HG03280 (cell line): ENCODE measurements around the gene KRTAP1-4.
"Not testable (repeated sequence)": the region's sequence is repeated elsewhere in the genome, so short reads cannot be mapped to it uniquely, and the experiment has no call there.

Source experiments
- ATAC-seq: cut with Tn5 transposase; IDR thresholded peaks from one replicate; pipeline ENCODE4 v1.9.1; 2021; ENCODE audit warnings: mild to moderate bottlenecking, moderate library complexity; ENCODE audit not compliant: unreplicated experiment

The KRTAP1-4 gene

DNA sequence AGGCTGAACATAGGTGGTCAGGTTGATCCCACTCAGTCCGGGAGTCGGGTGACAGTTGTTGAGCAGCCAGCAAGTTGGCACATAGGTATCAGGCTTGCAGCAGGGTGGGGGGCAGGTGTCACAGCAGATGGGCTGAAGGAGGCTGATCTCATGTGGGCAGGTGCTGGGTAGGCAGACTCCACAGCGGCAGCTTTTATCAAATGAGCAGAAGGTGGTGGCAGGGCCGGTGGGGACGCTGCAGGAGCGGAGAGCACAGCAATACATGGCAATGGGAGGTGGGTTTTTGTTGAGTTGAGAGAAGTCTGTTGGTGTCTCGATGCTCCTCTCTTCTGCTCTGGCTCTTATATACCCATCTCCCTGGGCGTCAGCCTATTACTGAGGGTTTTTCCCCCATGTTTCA lies 21.2 kb downstream of the KRTAP1-4 start, which contains the start of gene KRTAP3-1:
TSS of gene KRTAP3-1 (minus strand) at position 318 of the 400 bp plus-strand sequence. CDS start at position 264, 54 bp downstream.
- ATAC-seq: no peak

DNA sequence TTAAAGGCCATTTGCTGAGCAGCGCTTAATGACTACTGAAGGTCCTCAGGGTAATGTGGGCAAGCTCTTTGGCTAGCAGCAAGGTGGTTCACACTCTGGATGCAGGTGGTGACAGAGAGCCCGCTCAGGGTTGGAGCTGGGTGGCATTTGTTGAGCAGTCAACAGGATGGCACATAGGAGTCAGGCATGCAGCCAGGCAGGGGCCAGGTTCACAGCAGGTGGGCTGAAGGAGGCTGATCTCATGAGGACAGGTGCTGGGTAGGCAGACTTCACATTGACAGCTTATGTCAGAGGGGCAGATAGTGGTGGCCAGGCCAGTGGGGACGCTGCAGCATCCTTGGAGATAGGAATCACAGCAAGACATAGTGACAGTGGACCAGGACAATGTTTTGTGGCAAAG lies 25.6 kb downstream of the KRTAP1-4 start:
- no peak for ATAC-seq

DNA sequence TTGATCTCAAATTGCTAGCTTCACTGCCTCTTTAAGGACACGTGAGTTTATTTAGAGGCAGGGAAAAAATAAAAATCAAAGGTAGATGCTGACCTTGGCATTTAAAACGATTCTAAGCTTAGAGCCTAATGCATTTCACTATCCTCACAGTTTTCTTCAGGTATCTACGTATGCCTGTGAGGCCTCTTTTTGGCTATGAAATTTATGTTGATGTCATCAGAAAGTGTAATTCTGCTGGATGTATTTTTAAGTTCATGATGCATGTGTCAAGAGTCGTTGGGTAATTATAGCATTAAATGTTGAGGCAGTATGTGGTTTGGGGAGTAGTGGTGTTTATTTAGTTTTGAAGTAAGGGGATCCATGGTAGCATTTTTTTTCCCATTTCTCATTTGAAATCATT lies 26.1 kb downstream of the KRTAP1-4 start:
- no peak for ATAC-seq

DNA sequence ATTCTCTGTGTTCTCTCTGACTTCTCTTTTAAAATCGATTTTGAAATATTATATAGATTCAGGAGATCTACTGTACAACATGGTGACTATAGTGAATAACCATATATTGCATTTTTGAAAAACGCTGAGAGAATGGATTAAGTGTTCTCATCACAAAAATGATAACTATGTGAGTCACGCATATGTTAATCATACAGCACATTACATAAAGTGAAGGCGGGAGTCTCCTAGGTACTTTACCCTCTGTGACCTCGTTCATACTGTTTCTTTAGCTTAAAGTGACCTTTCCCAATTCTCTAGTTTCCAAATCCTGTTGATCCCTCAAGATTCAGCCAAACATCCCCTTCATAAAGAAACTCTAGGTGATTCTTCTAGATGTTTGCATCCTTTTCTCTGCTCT lies 27.2 kb downstream of the KRTAP1-4 start:
- ATAC-seq: no peak

DNA sequence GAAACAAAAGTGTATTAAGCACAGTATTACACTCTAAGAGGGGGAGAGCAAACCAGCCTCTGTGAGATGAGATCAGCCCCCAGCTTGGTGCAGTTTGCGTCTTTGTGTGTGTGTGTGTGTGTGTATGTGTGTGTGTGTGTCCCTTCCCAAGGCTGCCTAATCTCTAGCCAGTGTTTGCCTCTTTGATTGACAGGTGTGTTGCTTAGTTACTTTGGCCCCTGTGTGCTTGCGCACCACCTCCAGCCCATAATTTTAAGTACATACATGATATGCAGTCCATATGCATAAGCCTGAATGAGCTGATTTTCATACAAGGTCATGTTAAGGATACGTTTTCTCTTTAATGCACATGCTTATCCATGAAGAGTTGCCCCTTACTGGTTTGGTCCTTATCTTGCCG lies 28.2 kb downstream of the KRTAP1-4 start:
- ATAC-seq: no peak

DNA sequence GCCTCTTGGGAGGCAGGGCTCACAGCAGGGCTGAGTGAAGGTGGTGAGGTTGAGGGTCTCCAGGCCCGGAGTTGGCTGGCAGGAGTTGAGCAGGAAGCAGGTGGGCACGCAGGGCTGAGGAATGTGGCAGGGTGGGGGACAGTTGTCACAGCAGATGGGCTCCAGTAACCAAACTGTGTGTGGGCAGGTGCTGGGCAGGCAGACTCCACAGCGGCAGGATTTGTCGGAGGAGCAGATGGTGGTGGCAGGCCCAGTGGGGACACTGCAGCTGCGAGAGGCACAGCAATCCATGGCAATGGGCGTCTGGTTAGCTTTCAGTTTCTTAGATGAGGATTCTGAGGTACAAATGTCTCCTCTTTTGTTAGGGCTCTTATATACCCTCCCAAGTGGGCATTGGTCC lies 30.4 kb downstream of the KRTAP1-4 start, which contains the start of gene KRTAP3-2:
TSS of gene KRTAP3-2 (minus strand) at position 344 of the 400 bp plus-strand sequence. CDS start at position 291, 53 bp downstream.
- ATAC-seq: not testable (repeated sequence)

DNA sequence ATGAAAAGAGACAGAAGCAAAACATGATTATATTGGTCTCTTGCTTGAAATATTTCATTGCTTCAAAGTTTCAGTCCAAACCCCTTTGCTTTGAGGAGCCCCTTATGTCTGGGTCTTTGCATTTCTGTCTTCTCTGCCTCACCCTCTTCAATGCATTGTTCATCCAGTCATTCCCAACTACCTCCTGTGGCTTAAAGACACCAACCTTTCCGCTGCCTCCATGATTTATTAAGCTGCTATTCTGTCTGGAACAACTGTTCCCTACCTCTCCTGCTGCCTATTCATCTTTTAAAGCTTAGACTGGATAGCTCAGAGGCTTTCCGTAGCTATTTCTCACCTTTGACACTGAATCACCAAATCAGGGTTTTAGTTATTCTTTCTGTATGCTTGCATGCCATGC lies 32.6 kb downstream of the KRTAP1-4 start:
- no peak for ATAC-seq

DNA sequence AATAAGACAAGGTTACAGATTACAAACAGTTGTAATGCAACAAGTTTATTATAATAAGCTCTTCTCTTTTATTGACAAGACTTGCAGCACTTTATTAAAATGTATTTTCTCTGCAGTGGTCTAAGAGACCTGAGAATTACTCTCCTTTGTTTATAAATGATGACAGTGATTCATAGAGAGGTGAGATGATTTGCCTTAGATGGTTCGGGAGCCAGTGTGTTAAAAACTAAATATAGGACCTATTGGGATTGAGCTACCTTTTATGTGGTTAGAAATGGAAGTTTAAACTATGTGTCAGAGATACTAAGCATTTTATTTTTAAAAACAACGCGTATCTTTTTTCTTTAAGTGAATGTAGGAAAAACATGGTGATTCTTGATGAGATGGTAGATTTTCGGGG lies 33.2 kb downstream of the KRTAP1-4 start:
- ATAC-seq: no peak

DNA sequence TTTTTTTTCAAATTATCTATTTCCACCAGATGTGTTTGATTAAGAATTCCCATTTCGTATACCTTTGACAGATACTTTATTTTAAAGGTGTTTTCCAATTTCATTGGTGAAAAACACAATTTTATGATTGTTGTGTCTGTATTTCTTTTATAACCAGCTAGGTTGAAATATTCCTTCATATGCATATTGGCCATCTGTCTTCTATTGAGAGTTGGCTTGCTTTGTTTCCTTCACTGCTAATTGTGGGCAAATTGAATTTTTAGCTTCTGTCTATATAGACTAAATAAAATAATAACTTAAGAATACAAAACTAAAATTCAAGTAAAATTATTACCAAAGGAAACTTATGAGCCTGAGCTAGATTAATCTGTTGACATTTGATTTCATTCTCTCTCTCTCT lies 34.9 kb downstream of the KRTAP1-4 start:
- no peak for ATAC-seq

DNA sequence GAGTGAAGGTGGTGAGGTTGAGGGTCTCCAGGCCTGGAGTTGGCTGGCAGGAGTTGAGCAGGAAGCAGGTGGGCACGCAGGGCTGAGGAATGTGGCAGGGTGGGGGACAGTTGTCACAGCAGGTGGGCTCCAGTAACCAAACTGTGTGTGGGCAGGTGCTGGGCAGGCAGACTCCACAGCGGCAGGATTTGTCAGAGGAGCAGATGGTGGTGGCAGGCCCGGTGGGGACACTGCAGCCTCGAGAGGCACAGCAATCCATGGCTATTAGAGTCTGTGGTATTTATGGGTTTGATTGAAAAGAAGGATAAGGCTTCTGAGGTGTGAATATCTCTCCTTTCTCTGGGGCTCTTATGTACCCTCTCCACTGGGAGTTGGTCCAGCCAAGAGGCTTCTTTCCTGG lies 36.2 kb downstream of the KRTAP1-4 start, which contains the start of gene KRTAP3-3:
TSS of gene KRTAP3-3 (minus strand) at position 326 of the 400 bp plus-strand sequence. CDS start at position 259, 67 bp downstream.
- no peak for ATAC-seq

DNA sequence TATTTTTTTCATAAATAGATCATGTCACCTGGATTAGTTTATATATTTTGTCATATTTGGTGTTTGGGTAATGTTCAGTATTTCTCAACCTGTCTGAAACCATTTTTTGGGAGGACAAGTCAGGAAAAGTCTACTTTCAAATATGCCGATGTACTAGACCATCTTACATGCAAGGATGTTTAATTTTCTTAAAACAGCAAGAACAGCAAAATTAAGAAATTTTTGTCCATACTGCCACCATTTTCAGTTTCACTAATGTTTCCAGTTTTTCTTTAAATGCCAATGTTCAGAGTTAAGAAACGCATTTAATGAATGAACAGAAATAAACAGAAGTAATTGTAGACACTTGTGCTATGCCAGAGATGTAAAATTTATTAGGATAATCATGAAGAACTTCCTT lies 36.9 kb downstream of the KRTAP1-4 start:
- no peak for ATAC-seq

DNA sequence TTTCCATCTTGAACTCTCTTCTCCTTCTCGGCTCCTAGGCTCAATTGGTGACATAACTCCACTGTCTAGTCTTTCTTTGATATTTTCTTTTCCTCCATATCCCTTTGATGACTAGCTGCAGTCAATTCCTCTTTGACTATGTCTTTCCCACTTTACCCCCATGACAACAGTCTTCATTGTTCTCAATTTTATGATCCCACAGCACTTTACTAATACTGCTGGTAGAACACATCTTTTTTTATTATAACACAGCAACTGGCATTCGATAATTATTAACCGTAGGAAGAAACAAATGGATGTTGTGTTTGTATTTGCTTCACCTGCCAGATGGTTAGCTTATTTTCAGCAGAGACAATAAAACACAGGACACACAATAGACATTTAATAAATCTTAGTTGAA lies 37.3 kb downstream of the KRTAP1-4 start:
- no peak for ATAC-seq

DNA sequence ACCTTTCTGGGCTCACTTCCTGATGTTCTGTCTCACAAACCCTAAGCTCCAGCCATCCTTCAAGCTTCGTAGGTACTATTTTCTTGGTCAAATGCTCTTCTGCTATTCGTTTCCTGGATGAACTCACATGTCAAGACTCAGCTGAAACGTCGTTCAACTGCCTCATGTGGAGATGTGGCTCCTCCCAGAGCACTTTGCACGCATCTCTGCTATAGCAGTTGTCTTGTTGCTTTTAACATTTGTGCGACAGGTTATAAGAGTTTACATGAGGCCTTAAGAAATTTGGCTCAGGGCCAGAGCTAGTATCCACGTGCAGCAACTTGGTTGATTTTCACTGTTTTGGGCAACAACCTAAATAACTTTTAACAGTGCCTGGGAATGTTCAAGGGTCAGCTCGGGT lies 43.1 kb downstream of the KRTAP1-4 start:
- ATAC-seq: no peak

DNA sequence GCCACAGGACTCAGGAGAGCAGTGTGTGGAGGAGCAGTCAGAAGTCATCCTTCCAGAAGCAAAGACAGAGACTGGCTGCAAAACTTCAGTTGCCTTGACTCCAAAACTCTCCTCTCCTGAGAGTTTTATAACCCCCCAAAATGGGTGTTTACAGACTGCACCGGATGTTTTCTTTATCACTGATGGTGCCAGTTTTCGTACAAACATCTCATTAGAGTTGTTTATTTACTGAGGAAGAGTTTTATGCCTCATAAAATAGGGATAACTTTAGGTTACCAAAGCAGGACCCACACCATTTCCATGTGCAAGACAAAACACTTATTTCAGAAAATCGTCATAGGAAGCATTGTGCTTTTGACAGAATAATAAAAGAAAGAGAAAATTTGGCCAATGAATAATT lies 45.8 kb downstream of the KRTAP1-4 start, which contains the start of gene KRT40:
TSS of gene KRT40 (minus strand) at position 101 of the 400 bp plus-strand sequence. CDS start at position 48, 53 bp downstream.
- ATAC-seq: no peak

DNA sequence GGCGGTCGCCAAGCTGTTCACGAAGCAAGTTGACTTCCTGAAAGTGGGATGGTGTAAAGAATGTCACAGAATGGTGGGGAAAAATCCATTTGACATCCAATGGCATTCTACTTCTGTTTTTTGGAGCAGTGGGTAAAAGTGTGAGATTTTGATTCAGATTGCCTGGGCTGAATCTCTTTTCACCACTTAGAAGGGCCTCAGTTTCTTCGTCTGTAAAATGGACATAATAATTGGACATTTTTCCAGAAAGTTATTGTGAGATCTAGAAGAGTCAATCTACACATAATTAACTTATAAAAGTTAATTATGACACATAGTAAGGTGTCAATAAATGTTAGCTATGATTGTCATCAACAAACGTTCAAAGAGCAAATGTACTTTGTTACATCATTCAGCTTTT lies 48.9 kb downstream of the KRTAP1-4 start:
- ATAC-seq: no peak

DNA sequence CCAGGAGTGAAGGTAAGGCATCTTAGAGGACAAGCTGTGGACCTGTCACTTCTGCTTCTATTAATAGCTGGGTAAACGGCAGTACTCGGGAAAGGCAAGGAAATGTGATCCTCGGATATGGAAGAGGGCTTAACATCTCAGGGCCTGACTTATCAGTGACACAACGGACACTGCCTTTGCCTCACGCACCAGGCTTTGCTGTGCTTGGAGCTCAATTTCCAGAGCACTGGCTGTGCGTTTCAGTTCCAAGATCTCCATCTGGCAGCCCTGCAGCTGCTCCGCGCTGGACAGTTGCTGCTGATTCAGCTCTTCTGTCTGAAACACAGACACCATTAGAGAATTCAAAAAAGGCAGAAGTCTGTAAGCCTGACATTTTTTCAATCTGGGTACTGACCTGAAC lies 49.4 kb downstream of the KRTAP1-4 start:
- ATAC-seq: no peak

DNA sequence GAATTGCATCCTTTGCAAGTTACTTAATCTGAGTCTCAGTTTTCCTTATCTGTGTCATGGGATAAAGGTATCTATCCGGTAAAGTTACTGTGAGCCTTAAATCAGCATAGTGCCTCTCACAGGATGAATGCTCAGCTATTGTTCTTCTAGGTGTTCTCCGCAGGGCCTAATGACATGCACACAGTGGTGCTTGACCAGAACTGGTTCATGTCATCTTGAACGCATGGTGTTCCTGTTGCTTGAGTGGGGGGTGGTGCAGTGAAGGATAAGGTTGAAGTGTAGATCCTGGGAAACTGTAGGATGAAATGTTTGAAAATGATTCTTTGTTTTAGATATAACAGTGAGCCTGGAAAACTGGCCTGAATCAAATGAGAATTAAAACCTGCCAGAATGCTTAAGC lies 49.9 kb downstream of the KRTAP1-4 start:
- ATAC-seq: no peak
